ENCODE measurements around the gene LILRB5. TPM values are rescaled to one million over a fixed set of nuclear protein-coding genes. Genes with fewer than 3 reads are reported as not detected.

The LILRB5 gene
- total and polyA plus RNA-seq, 7 donors = 2.2 to 27.0 (median 11.4) TPM

DNA sequence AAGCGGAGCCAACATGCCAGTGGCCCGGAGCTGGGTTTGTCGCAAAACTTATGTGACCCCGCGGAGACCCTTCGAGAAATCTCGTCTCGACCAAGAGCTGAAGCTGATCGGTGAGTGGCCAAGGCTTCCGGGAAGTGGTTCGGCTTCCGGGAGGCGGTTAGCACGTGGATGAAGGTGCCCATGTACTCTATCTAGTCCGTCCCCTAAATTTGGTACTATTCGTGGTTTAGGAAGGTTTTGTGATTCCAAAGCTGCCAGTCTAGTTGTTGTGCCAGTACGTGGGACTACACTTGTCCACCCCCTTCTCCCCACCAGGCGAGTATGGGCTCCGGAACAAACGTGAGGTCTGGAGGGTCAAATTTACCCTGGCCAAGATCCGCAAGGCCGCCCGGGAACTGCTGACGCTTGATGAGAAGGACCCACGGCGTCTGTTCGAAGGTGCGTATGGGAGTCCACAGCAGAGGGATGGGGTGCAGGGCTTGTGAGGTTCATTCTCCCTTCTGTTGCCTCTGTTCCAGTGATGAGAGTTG is 55.8 kb downstream of the LILRB5 start:
- no peaks in the 10 kb centered on the region for H3K27me3 ChIP-seq
- WGBS, 2 donors = 1 to 4% methylated on average over 28 of the region's 28 CpGs
- peak overlapping the region; percentile 90 to 96 (median 92) for H3K27ac ChIP-seq
- TF ChIP-seq EP300 (IDR thresholded peaks at IDR 0.05) (no peak), POLR2AphosphoS5 (IDR thresholded peaks at IDR 0.05) (no peak), POLR2A (IDR thresholded peaks at IDR 0.05) (no peak)
- TF ChIP-seq, protein P1, sequence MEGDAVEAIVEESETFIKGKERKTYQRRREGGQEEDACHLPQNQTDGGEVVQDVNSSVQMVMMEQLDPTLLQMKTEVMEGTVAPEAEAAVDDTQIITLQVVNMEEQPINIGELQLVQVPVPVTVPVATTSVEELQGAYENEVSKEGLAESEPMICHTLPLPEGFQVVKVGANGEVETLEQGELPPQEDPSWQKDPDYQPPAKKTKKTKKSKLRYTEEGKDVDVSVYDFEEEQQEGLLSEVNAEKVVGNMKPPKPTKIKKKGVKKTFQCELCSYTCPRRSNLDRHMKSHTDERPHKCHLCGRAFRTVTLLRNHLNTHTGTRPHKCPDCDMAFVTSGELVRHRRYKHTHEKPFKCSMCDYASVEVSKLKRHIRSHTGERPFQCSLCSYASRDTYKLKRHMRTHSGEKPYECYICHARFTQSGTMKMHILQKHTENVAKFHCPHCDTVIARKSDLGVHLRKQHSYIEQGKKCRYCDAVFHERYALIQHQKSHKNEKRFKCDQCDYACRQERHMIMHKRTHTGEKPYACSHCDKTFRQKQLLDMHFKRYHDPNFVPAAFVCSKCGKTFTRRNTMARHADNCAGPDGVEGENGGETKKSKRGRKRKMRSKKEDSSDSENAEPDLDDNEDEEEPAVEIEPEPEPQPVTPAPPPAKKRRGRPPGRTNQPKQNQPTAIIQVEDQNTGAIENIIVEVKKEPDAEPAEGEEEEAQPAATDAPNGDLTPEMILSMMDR (IDR thresholded peaks at IDR 0.05) = no peak
- peaks cover 0 to 57% (median 54%) of the 10 kb centered on the region in 4 donors for H3K4me1 ChIP-seq
- DNase-seq = no peak
- H3K9me3 ChIP-seq = no peaks in the 10 kb centered on the region
- peak overlapping the region; percentile 60 to 64 (median 63) for H3K4me3 ChIP-seq
- intact Hi-C loops (cut with DNase I) = loop anchor here (5.0 to 10.0 kb wide), 2 partner anchors 39 to 264 kb away; partner anchors contain the start of gene LENG9
- H3K36me3 ChIP-seq = peaks cover 14 to 48% (median 26%) of the 10 kb centered on the region in 4 donors

Small RNA genes lying within 50 kb of the gene (small RNA-seq; reads per million reads assigned to genes)
- gene AC245884.12 = 0 reads per million in 3 donors
- 0 reads per million in 3 donors for gene MIR4752
- gene RNU6-1307P = 0 reads per million in 3 donors

Other genes starting within 250 kb of the LILRB5 start
- not detected for gene VSTM1, start 193.4 kb downstream of the LILRB5 start, total RNA-seq
- gene VSTM1, start 193.4 kb downstream of the LILRB5 start, polyA plus RNA-seq = not detected
- gene TARM1, start 175.9 kb downstream of the LILRB5 start, total RNA-seq = not detected
- not detected for gene TARM1, start 175.9 kb downstream of the LILRB5 start, polyA plus RNA-seq
- 1 to 10 TPM in 2 of 4 donors, not detected in 2; 3.0 to 3.1 TPM for gene OSCAR, start 156.5 kb downstream of the LILRB5 start, total RNA-seq
- 1 to 10 TPM in 1 of 3 donors, under 1 TPM in 1, not detected in 1; 0.93 to 4.2 TPM for gene OSCAR, start 156.5 kb downstream of the LILRB5 start, polyA plus RNA-seq
- gene NDUFA3, start 154.4 kb downstream of the LILRB5 start, total RNA-seq = 10 to 100 TPM; 18.8 to 32.4 (median 20.2) TPM
- 100 to 1,000 TPM; 151 to 207 (median 184) TPM for gene NDUFA3, start 154.4 kb downstream of the LILRB5 start, polyA plus RNA-seq
- 10 to 100 TPM; 18.2 to 24.7 (median 20.4) TPM for gene TFPT, start 141.6 kb downstream of the LILRB5 start, total RNA-seq
- 10 to 100 TPM; 22.2 to 28.6 (median 25.2) TPM for gene TFPT, start 141.6 kb downstream of the LILRB5 start, polyA plus RNA-seq
- 10 to 100 TPM; 48.7 to 53.5 (median 51.5) TPM for gene PRPF31, start 141.5 kb downstream of the LILRB5 start, total RNA-seq
- 10 to 100 TPM; 25.0 to 60.9 (median 36.6) TPM for gene PRPF31, start 141.5 kb downstream of the LILRB5 start, polyA plus RNA-seq
- 10 to 100 TPM; 11.8 to 31.5 (median 21.2) TPM for gene CNOT3, start 119.5 kb downstream of the LILRB5 start, total RNA-seq
- 10 to 100 TPM; 15.5 to 32.9 (median 19.8) TPM for gene CNOT3, start 119.5 kb downstream of the LILRB5 start, polyA plus RNA-seq
- 1 to 10 TPM; 7.8 to 10.0 (median 8.7) TPM for gene LENG1, start 97.6 kb downstream of the LILRB5 start, total RNA-seq
- 10 to 100 TPM in 1 of 3 donors, 1 to 10 TPM in 2; 8.4 to 11.5 (median 8.6) TPM for gene LENG1, start 97.6 kb downstream of the LILRB5 start, polyA plus RNA-seq
- 1 to 10 TPM in 1 of 4 donors, under 1 TPM in 1, not detected in 2; 0.66 to 1.4 TPM for gene TMC4, start 84.1 kb downstream of the LILRB5 start, total RNA-seq
- gene TMC4, start 84.1 kb downstream of the LILRB5 start, polyA plus RNA-seq = 10 to 100 TPM; 13.9 to 55.4 (median 25.2) TPM
- 10 to 100 TPM; 20.1 to 49.7 (median 31.0) TPM for gene MBOAT7, start 67.7 kb downstream of the LILRB5 start, total RNA-seq
- gene MBOAT7, start 67.7 kb downstream of the LILRB5 start, polyA plus RNA-seq = 10 to 100 TPM; 15.0 to 79.7 (median 16.0) TPM
- 10 to 100 TPM; 41.5 to 80.9 (median 53.2) TPM for gene TSEN34, start 66.0 kb downstream of the LILRB5 start, total RNA-seq
- gene TSEN34, start 66.0 kb downstream of the LILRB5 start, polyA plus RNA-seq = 10 to 100 TPM; 47.3 to 61.9 (median 52.5) TPM
- gene RPS9, start 56.4 kb downstream of the LILRB5 start, total RNA-seq = 1,000 to 10,000 TPM; 2,139 to 2,970 (median 2,693) TPM
- gene RPS9, start 56.4 kb downstream of the LILRB5 start, polyA plus RNA-seq = 1,000 to 10,000 TPM; 3,254 to 5,599 (median 3,699) TPM
- gene LILRB3, start 34.3 kb downstream of the LILRB5 start, total RNA-seq = 10 to 100 TPM; 12.5 to 19.3 (median 16.8) TPM
- 1 to 10 TPM; 4.2 to 7.2 (median 4.9) TPM for gene LILRB3, start 34.3 kb downstream of the LILRB5 start, polyA plus RNA-seq
- gene LILRA6, start 14.5 kb downstream of the LILRB5 start, total RNA-seq = 1 to 10 TPM; 1.8 to 3.2 (median 2.3) TPM
- gene LILRA6, start 14.5 kb downstream of the LILRB5 start, polyA plus RNA-seq = 1 to 10 TPM; 1.2 to 2.3 (median 1.5) TPM
- gene LILRB2, start 23.8 kb upstream of the LILRB5 start, total RNA-seq = 1 to 10 TPM; 2.5 to 5.0 (median 3.5) TPM
- gene LILRB2, start 23.8 kb upstream of the LILRB5 start, polyA plus RNA-seq = 1 to 10 TPM; 2.4 to 5.9 (median 5.5) TPM
- gene LILRA5, start 55.9 kb upstream of the LILRB5 start, total RNA-seq = 1 to 10 TPM in 3 of 4 donors, not detected in 1; 2.0 to 6.7 (median 2.5) TPM
- 10 to 100 TPM in 1 of 3 donors, 1 to 10 TPM in 2; 5.1 to 14.6 (median 6.0) TPM for gene LILRA5, start 55.9 kb upstream of the LILRB5 start, polyA plus RNA-seq
- under 1 TPM in 1 of 4 donors, not detected in 3; 0.36 TPM for gene LILRA4, start 81.9 kb upstream of the LILRB5 start, total RNA-seq
- gene LILRA4, start 81.9 kb upstream of the LILRB5 start, polyA plus RNA-seq = 1 to 10 TPM in 2 of 3 donors, under 1 TPM in 1; 0.92 to 3.9 (median 3.0) TPM
- gene LAIR1, start 107.7 kb upstream of the LILRB5 start, total RNA-seq = 10 to 100 TPM in 3 of 4 donors, 1 to 10 TPM in 1; 4.4 to 18.9 (median 14.4) TPM
- gene LAIR1, start 107.7 kb upstream of the LILRB5 start, polyA plus RNA-seq = 10 to 100 TPM in 2 of 3 donors, 1 to 10 TPM in 1; 6.6 to 34.6 (median 13.4) TPM
- gene TTYH1, start 158.2 kb upstream of the LILRB5 start, total RNA-seq = 1 to 10 TPM; 2.5 to 5.4 (median 3.7) TPM
- 1 to 10 TPM in 2 of 3 donors, under 1 TPM in 1; 0.23 to 2.2 (median 1.8) TPM for gene TTYH1, start 158.2 kb upstream of the LILRB5 start, polyA plus RNA-seq
- gene LENG8, start 191.9 kb upstream of the LILRB5 start, total RNA-seq = 100 to 1,000 TPM in 2 of 4 donors, 10 to 100 TPM in 2; 59.1 to 286 (median 107) TPM
- gene LENG8, start 191.9 kb upstream of the LILRB5 start, polyA plus RNA-seq = 100 to 1,000 TPM in 1 of 3 donors, 10 to 100 TPM in 2; 13.6 to 148 (median 18.0) TPM
- gene LENG9, start 206.5 kb upstream of the LILRB5 start, total RNA-seq = 1 to 10 TPM; 2.5 to 7.8 (median 3.6) TPM
- gene LENG9, start 206.5 kb upstream of the LILRB5 start, polyA plus RNA-seq = 10 to 100 TPM in 2 of 3 donors, 1 to 10 TPM in 1; 8.1 to 14.8 (median 13.2) TPM
- gene CDC42EP5, start 216.0 kb upstream of the LILRB5 start, total RNA-seq = 10 to 100 TPM; 12.1 to 16.6 (median 13.1) TPM
- gene CDC42EP5, start 216.0 kb upstream of the LILRB5 start, polyA plus RNA-seq = 100 to 1,000 TPM; 171 to 529 (median 348) TPM
- gene LAIR2, start 245.6 kb upstream of the LILRB5 start, total RNA-seq = not detected
- gene LAIR2, start 245.6 kb upstream of the LILRB5 start, polyA plus RNA-seq = 1 to 10 TPM in 1 of 3 donors, not detected in 2; 1.9 TPM